Right atrium auricular region (tissue), 2 donors: Measurements from ENCODE around the gene KCNMA1. TPM values are rescaled to one million over a fixed set of nuclear protein-coding genes. Genes with fewer than 3 reads are reported as not detected.

Experiments used
- DNase-seq: peaks from one replicate; pipeline ENCODE4 v3.0.0-alpha.2; 2019; ENCODE audit warnings: low spot score
- H3K27ac ChIP-seq, 2 donors: fragments of 200-600 bp; sonication (generic); 1 replicate in 1 of 2; 2 replicates in 1 of 2; pipeline ENCODE4 v1.5.1; 2016 to 2019
- H3K27me3 ChIP-seq, 2 donors: fragments of 200-600 bp; sonication (generic); one replicate each; pipeline versions ENCODE4 v1.5.1 to v1.6.0; 2017 to 2019
- H3K36me3 ChIP-seq: fragments of 200-600 bp; sonication (generic); one replicate; pipeline ENCODE4 v1.5.1; 2016
- H3K4me1 ChIP-seq, 2 donors: fragments of 200-600 bp; sonication (generic); one replicate each; pipeline versions ENCODE4 v1.5.1 to v1.6.0; 2017 to 2019
- H3K4me3 ChIP-seq, 2 donors: fragments of 200-600 bp; sonication (generic); 1 replicate in 1 of 2; 2 replicates in 1 of 2; pipeline ENCODE4 v1.5.1; 2017 to 2019; ENCODE audit warnings: mild to moderate bottlenecking in 1 of 2, moderate library complexity in 1 of 2
- H3K9me3 ChIP-seq, 2 donors: fragments of 200-600 bp; sonication (generic); one replicate each; pipeline ENCODE4 v1.5.1; 2019
- total RNA-seq, 2 donors: library from RNA; depleted of rRNA; stranded (reverse); fragments of >200 nt; gene quantifications; one replicate each; pipeline ENCODE4 v1.1.0, GENCODE V29; 2016
- TF ChIP-seq, protein P1 (sequence below), 2 donors: fragments of 200-600 bp; sonication (generic); IDR thresholded peaks; one replicate each; pipeline ENCODE4 v1.5.1; 2019; ENCODE audit warnings: antibody characterized with exemption in 2 of 2

KCNMA1 gene
- total RNA-seq, 2 donors from 2014 or later: 2.3 to 3.5 TPM

DNA sequence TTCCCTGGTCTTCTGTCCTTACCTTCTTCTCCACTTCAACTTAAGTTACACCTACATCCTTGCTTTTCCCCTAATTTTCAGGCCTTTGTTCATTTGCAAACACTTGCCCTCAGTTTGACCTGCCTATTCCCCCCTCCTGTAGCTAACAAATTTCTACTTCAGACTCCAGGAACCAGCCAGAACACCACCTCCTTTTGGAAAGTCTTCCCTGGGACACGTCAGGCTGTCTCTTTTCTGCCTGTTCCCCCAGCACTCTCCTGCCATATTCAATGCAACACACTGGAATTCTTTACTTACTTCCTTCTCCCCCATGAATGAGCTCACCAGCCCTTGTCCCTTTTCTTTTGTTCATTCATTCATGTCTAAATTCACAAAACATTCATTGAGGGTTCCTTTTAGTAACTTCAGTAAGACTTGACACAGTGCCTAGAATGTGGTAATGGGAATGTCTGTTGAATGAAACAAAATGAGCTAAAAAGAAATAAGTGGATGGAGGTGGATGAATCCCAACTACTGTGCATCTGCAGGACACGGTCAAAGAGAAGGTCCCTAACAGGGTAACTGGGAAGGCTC lies 478.0 kb downstream of the KCNMA1 start:
- no peaks in the 10 kb centered on the region for H3K36me3 ChIP-seq
- no peak overlapping the region for H3K27ac ChIP-seq
- TF ChIP-seq, protein P1, sequence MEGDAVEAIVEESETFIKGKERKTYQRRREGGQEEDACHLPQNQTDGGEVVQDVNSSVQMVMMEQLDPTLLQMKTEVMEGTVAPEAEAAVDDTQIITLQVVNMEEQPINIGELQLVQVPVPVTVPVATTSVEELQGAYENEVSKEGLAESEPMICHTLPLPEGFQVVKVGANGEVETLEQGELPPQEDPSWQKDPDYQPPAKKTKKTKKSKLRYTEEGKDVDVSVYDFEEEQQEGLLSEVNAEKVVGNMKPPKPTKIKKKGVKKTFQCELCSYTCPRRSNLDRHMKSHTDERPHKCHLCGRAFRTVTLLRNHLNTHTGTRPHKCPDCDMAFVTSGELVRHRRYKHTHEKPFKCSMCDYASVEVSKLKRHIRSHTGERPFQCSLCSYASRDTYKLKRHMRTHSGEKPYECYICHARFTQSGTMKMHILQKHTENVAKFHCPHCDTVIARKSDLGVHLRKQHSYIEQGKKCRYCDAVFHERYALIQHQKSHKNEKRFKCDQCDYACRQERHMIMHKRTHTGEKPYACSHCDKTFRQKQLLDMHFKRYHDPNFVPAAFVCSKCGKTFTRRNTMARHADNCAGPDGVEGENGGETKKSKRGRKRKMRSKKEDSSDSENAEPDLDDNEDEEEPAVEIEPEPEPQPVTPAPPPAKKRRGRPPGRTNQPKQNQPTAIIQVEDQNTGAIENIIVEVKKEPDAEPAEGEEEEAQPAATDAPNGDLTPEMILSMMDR (IDR thresholded peaks at IDR 0.05): no peak
- H3K27me3 ChIP-seq: no peaks in the 10 kb centered on the region
- no peak for DNase-seq
- H3K9me3 ChIP-seq: no peaks in the 10 kb centered on the region
- H3K4me3 ChIP-seq: no peak overlapping the region
- H3K4me1 ChIP-seq: no peaks in the 10 kb centered on the region

DNA sequence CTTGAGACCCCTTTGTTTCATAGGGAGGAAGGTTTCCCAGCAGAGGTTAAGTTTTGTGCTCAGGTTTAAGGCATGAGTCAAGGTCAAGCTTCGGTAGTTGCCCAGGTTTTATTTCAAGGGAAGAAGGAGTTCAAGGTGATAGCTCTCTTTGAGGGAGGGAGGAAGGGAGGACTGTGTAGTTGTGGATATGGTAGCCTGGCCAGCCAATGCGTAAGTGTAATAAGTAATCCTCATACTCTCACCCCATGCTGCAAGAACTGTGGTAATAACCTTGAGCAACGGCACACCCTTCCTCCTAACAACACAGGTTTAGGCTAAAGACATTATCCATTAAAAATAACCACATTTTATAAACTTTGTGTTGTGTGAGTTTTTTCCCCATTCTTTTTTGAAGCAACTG lies 478.9 kb downstream of the KCNMA1 start:
- no peak for DNase-seq
- H3K36me3 ChIP-seq: no peaks in the 10 kb centered on the region
- no peaks in the 10 kb centered on the region for H3K4me1 ChIP-seq
- H3K4me3 ChIP-seq: no peak overlapping the region
- TF ChIP-seq, protein P1 (IDR thresholded peaks at IDR 0.05): no peak
- no peaks in the 10 kb centered on the region for H3K9me3 ChIP-seq
- no peaks in the 10 kb centered on the region for H3K27me3 ChIP-seq
- H3K27ac ChIP-seq: no peak overlapping the region

DNA sequence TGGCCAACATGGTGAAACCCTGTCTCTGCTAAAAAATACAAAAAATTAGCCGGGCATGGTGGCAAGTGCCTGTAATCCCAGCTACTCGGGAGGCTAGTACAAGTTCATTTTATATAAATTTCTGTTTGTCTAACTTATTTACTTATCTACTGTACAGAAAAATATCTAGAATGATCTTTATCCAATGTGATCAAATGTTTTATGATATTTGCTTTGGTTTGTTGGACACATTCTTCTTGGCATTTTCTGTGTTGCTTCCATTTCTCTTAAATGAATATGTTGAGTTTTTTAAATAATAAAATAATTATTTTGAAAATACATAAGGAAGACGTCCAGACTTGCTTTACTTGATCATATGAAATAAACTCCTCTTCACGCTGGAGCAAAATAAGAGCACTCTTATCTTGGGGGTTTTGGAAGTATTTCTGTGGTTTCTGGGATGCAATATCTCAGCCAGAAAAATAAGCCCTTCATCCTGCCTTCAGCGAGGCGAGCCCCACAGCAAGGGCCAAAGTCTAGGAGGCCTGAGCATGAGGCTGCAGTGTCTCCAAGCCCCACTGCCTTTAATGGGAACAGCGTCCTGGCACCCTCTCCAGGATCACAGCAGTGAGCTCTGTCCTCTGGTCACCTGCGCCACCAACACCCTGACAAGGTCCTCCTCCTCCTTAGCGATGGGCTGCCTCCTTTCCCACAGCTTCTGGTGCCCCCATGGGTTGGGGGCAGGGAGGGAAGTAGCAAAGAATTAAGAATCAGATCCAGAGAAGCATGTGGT lies 480.2 kb downstream of the KCNMA1 start:
- TF ChIP-seq, protein P1 (IDR thresholded peaks at IDR 0.05): no peak
- DNase-seq: no peak
- H3K4me1 ChIP-seq: no peaks in the 10 kb centered on the region

DNA sequence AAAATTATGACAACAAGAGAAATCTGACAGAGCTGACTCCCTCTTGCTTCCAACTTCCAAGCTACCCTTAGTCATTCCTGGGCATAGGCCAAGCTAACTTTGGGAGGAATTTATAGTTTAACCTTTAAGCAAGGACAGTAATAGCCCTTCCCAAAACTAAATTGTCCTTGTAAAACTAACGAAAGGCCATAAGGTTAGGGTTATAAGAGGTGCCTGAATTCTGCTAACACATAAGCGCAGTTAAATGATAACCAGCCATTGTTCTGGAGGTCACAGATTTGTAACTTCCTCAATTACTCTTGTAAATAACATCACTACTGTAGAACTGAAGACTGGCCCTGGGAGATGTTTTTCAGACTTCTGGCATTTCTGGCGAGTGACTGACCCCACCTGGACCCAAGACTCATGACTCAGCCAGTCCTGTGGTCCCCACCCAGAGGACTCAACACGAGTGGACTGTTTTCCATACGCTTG lies 481.2 kb downstream of the KCNMA1 start:
- Histone ChIP-seq H3K4me1 (no peaks in the 10 kb centered on the region), H3K36me3 (no peaks in the 10 kb centered on the region), H3K9me3 (no peaks in the 10 kb centered on the region), H3K4me3 (no peak overlapping the region), H3K27me3 (no peaks in the 10 kb centered on the region), H3K27ac (peak overlapping the region in 1 of 2 donors; percentile 42)
- no peak for DNase-seq
- TF ChIP-seq, protein P1 (IDR thresholded peaks at IDR 0.05): no peak

More for the DNA sequence above, 480.2 kb downstream of the KCNMA1 start:
- Histone ChIP-seq H3K27ac (no peak overlapping the region), H3K4me3 (no peak overlapping the region), H3K9me3 (no peaks in the 10 kb centered on the region), H3K36me3 (no peaks in the 10 kb centered on the region), H3K27me3 (no peaks in the 10 kb centered on the region)

DNA sequence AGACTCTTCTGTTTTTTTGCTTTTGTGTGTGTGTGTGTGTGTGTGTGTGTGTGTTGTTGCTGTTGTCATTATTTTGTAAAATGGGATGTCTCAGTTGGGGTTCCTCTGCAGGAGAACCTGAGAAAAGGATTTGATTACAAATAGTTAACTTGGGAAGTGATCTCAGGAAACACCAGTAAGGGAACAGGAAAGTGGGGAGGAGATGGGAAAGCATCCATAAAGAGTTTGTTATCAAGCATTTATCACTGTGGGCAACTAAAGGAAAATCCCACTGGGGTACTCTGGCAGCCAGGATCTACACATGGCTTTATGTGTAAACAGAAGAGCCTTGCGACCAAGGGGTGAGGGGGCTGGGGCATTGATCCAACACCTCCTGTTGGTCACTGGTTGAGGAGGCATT lies 485.4 kb downstream of the KCNMA1 start:
- no peak overlapping the region for H3K27ac ChIP-seq
- H3K9me3 ChIP-seq: no peaks in the 10 kb centered on the region
- no peak for DNase-seq
- H3K4me1 ChIP-seq: no peaks in the 10 kb centered on the region
- H3K27me3 ChIP-seq: no peaks in the 10 kb centered on the region
- TF ChIP-seq, protein P1 (IDR thresholded peaks at IDR 0.05): no peak
- H3K4me3 ChIP-seq: no peak overlapping the region
- H3K36me3 ChIP-seq: no peaks in the 10 kb centered on the region
